Measurements from ENCODE around the gene OTUD7B. TPM values are rescaled to one million over a fixed set of nuclear protein-coding genes. Genes with fewer than 3 reads are reported as not detected.

The OTUD7B gene
- total and polyA plus RNA-seq, 2 experiments from 2014 or later: 3.6 to 17.8 TPM

DNA sequence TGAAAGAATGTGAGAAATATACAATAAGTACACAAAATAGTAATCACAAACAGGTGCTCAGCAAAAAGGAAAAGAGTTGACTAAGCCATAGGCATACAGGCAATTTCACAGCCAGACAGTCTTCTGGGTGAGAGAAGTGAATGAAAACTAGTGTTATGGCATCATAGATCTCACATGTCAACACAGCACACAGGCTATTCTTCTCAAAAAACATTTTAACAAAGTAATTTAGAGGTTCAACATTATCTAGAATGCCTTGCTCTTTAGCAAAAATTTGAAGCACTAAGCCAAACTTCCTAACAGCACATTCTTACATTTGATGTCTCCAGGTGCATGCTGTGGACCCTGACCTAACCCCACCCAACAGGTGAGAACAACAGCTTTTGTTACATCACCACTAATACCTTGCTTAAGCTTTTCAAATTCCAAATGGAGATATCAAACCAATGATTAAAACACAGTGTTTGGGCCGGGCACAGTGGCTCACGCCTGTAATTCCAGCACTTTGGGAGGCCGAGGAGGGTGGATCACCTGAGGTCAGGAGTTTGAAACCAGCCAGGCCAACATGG lies 30.5 kb downstream of the OTUD7B start:
- no peaks in the 10 kb centered on the region for H3K9me3 ChIP-seq (ENCODE audit: low read depth)
- H2AFZ ChIP-seq: no peak overlapping the region
- peaks cover 22% of the 10 kb centered on the region for H4K20me1 ChIP-seq (ENCODE audit: insufficient read depth, poor library complexity, severe bottlenecking)
- H3K9me2 ChIP-seq (replicated peaks; ENCODE audit: insufficient read depth): no peaks in the 10 kb centered on the region
- H3K27me3 ChIP-seq: no peaks in the 10 kb centered on the region
- DNase-seq (ENCODE audit: low spot score): no peak
- H3K79me2 ChIP-seq: peaks cover 80% of the 10 kb centered on the region
- peaks cover 5% of the 10 kb centered on the region for H3K4me1 ChIP-seq (ENCODE audit: insufficient read depth)
- 85% methylated on average over 3 of the region's 3 CpGs for WGBS (ENCODE audit: low lambda C conversion rate, missing lambda C conversion rate)
- no peak overlapping the region for H3K4me3 ChIP-seq
- H3K27ac ChIP-seq: peak overlapping the region; percentile 44
- no peak overlapping the region for H3K4me2 ChIP-seq
- TF ChIP-seq, protein P1, sequence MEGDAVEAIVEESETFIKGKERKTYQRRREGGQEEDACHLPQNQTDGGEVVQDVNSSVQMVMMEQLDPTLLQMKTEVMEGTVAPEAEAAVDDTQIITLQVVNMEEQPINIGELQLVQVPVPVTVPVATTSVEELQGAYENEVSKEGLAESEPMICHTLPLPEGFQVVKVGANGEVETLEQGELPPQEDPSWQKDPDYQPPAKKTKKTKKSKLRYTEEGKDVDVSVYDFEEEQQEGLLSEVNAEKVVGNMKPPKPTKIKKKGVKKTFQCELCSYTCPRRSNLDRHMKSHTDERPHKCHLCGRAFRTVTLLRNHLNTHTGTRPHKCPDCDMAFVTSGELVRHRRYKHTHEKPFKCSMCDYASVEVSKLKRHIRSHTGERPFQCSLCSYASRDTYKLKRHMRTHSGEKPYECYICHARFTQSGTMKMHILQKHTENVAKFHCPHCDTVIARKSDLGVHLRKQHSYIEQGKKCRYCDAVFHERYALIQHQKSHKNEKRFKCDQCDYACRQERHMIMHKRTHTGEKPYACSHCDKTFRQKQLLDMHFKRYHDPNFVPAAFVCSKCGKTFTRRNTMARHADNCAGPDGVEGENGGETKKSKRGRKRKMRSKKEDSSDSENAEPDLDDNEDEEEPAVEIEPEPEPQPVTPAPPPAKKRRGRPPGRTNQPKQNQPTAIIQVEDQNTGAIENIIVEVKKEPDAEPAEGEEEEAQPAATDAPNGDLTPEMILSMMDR (IDR thresholded peaks at IDR 0.05; ENCODE audit: poor library complexity): no peak
- TF ChIP-seq EZH2 (IDR thresholded peaks at IDR 0.05; ENCODE audit: borderline replicate concordance): no peak
- no peak for TF ChIP-seq EZH2phosphoT487 (IDR thresholded peaks at IDR 0.05; ENCODE audit: low read depth, severe bottlenecking, unreplicated experiment)
- no peaks in the 10 kb centered on the region for H3K36me3 ChIP-seq (replicated peaks; ENCODE audit: insufficient read depth, low read depth)

DNA sequence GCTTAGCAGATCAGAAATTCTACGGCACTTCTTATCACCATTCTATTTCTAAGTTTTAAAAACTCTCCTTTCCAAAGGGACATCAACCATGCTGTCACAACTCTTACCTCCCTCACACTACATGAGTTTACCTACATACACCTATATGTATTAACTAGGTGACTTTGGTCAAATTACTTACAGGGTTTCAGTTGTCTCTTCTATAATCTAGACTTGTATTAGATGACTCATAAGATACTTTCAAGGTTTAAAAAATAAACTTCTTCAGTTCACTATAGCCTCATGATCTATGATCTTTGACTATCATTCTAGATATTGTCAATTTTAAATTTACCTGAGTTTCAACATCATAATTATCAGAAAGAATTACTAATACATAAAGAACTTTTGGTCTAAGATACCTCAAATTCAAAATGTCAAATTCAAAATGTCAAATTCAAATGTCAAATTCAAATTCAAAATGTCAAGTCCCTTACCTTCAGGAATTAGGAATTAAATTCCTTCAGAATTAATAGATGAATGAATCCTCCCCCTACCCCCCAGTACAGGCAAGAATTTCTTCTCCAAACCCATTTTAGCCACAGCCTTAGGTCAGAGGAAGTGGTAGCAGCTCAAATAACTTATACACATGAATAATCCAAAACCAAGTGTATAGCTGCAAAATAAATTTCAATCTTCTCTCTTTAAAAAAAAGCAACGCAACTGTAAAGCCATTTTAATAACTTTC lies 31.1 kb downstream of the OTUD7B start:
- H3K4me3 ChIP-seq: no peak overlapping the region
- H4K20me1 ChIP-seq (ENCODE audit: insufficient read depth, poor library complexity, severe bottlenecking): peaks cover 22% of the 10 kb centered on the region
- H3K27me3 ChIP-seq: no peaks in the 10 kb centered on the region
- 95% methylated on average over 2 of the region's 2 CpGs for WGBS (ENCODE audit: low lambda C conversion rate, missing lambda C conversion rate)
- H3K4me1 ChIP-seq (ENCODE audit: insufficient read depth): peaks cover 5% of the 10 kb centered on the region
- H3K9me2 ChIP-seq (replicated peaks; ENCODE audit: insufficient read depth): no peaks in the 10 kb centered on the region
- H3K9me3 ChIP-seq (ENCODE audit: low read depth): no peaks in the 10 kb centered on the region
- no peak overlapping the region for H3K4me2 ChIP-seq
- H3K79me2 ChIP-seq: peaks cover 79% of the 10 kb centered on the region
- TF ChIP-seq, protein P1 (IDR thresholded peaks at IDR 0.05; ENCODE audit: poor library complexity): no peak
- TF ChIP-seq EZH2phosphoT487 (IDR thresholded peaks at IDR 0.05; ENCODE audit: low read depth, severe bottlenecking, unreplicated experiment) (no peak), EZH2 (IDR thresholded peaks at IDR 0.05; ENCODE audit: borderline replicate concordance) (no peak)
- no peak for DNase-seq (ENCODE audit: low spot score)
- no peak overlapping the region for H2AFZ ChIP-seq
- no peak overlapping the region for H3K27ac ChIP-seq
- H3K36me3 ChIP-seq (replicated peaks; ENCODE audit: insufficient read depth, low read depth): no peaks in the 10 kb centered on the region

DNA sequence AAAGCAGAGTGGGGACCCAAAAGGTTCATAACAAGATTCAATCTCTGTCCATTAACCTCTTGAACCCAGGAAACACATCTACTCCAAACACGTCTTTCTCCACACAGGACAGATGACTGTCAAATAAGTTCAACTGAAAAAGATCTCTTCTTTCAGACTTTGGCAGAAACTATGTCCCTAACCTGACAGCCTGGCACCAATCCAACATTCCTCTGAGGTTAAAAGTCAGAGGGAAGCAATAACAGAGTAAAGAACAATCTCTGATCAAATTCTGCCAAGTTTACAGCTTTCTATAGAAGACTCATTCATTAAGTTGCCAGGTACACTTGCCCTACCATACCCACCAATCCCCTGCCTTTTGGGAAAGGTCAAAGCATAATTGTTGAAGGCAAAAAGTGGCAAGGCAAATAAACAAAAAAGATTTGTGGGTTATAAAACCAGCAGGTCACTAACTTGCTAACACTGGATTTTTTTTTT lies 31.9 kb downstream of the OTUD7B start:
- Histone ChIP-seq H3K36me3 (replicated peaks; ENCODE audit: insufficient read depth, low read depth) (no peaks in the 10 kb centered on the region), H4K20me1 (ENCODE audit: insufficient read depth, poor library complexity, severe bottlenecking) (peaks cover 17% of the 10 kb centered on the region), H2AFZ (no peak overlapping the region), H3K9me3 (ENCODE audit: low read depth) (no peaks in the 10 kb centered on the region), H3K4me3 (no peak overlapping the region), H3K27ac (no peak overlapping the region), H3K9me2 (replicated peaks; ENCODE audit: insufficient read depth) (no peaks in the 10 kb centered on the region), H3K4me1 (ENCODE audit: insufficient read depth) (peaks cover 5% of the 10 kb centered on the region), H3K4me2 (no peak overlapping the region), H3K79me2 (peaks cover 73% of the 10 kb centered on the region), H3K27me3 (no peaks in the 10 kb centered on the region)
- 60% methylated on average over 1 of the region's 1 CpG for WGBS (ENCODE audit: low lambda C conversion rate, missing lambda C conversion rate)
- peak; percentile 44 for DNase-seq (ENCODE audit: low spot score)
- TF ChIP-seq EZH2 (IDR thresholded peaks at IDR 0.05; ENCODE audit: borderline replicate concordance) (no peak), EZH2phosphoT487 (IDR thresholded peaks at IDR 0.05; ENCODE audit: low read depth, severe bottlenecking, unreplicated experiment) (no peak)
- TF ChIP-seq, protein P1 (IDR thresholded peaks at IDR 0.05; ENCODE audit: poor library complexity): no peak
